Measurements from ENCODE around the gene IQSEC2. TPM values are rescaled to one million over a fixed set of nuclear protein-coding genes. Genes with fewer than 3 reads are reported as not detected.

IQSEC2 gene
- total RNA-seq, 2 donors from 2014 or later, result 19.8 to 38.7 TPM

- Histone ChIP-seq H3K4me3 (no peak overlapping the region), H3K4me1 (replicated peaks) (peaks cover 4% of the 10 kb centered on the region), H3K27ac (peak overlapping the region; percentile 64 to 71), H3K36me3 (no peaks in the 10 kb centered on the region), H3K27me3 (replicated peaks; ENCODE audit: insufficient read depth) (no peaks in the 10 kb centered on the region), H3K9me3 (no peaks in the 10 kb centered on the region)
- WGBS, result 48% methylated on average over 5 of the region's 5 CpGs
- no peak for DNase-seq (ENCODE audit: low spot score)
- no peak for TF ChIP-seq POLR2AphosphoS5 (IDR thresholded peaks at IDR 0.05)
- TF ChIP-seq CTCF (IDR thresholded peaks at IDR 0.05), result no peak
- no peak for TF ChIP-seq POLR2A (IDR thresholded peaks at IDR 0.05)
- intact Hi-C loops (cut with DNase I), result loop anchor here (5.0 to 10.0 kb wide), 2 partner anchors 40 to 153 kb away; partner anchors contain the start of gene HSD17B10
Measured at GRCh38 chrX:53281963-53282695, 745 bp upstream of the IQSEC2 start.

- Histone ChIP-seq H3K9me3 (no peaks in the 10 kb centered on the region), H3K4me3 (peak overlapping the region; percentile 16 to 25), H3K27me3 (replicated peaks; ENCODE audit: insufficient read depth) (no peaks in the 10 kb centered on the region), H3K4me1 (replicated peaks) (no peaks in the 10 kb centered on the region), H3K36me3 (no peaks in the 10 kb centered on the region), H3K27ac (peak overlapping the region; percentile 64 to 71)
- no peak for DNase-seq (ENCODE audit: low spot score)
- WGBS, result 52% methylated on average over 8 of the region's 14 CpGs
- intact Hi-C loops (cut with DNase I), result loop anchor here (5.0 to 10.0 kb wide), 2 partner anchors 42 to 154 kb away; partner anchors contain the start of gene HSD17B10
- no peak for TF ChIP-seq CTCF (IDR thresholded peaks at IDR 0.05)
- TF ChIP-seq POLR2AphosphoS5 (IDR thresholded peaks at IDR 0.05), result no peak
- TF ChIP-seq POLR2A (IDR thresholded peaks at IDR 0.05), result no peak
Measured at GRCh38 chrX:53280331-53281320, 758 bp downstream of the IQSEC2 start.

GRCh38 chrX:53279296-53280237 is 1.8 kb downstream of the IQSEC2 start:
- Histone ChIP-seq H3K36me3 (no peaks in the 10 kb centered on the region), H3K27ac (no peak overlapping the region), H3K4me3 (no peak overlapping the region), H3K27me3 (replicated peaks; ENCODE audit: insufficient read depth) (no peaks in the 10 kb centered on the region), H3K4me1 (replicated peaks) (no peaks in the 10 kb centered on the region), H3K9me3 (no peaks in the 10 kb centered on the region)
- intact Hi-C loops (cut with DNase I), result loop anchor here (5.0 to 10.0 kb wide), 2 partner anchors 43 to 155 kb away; partner anchors contain the start of gene HSD17B10
- TF ChIP-seq CTCF (IDR thresholded peaks at IDR 0.05) (no peak), POLR2AphosphoS5 (IDR thresholded peaks at IDR 0.05) (no peak), POLR2A (IDR thresholded peaks at IDR 0.05) (no peak)
- DNase-seq (ENCODE audit: low spot score), result no peak
- WGBS, result 54% methylated on average over 14 of the region's 14 CpGs

GRCh38 chrX:53272808-53273337 is 8.5 kb downstream of the IQSEC2 start:
- no peak for DNase-seq (ENCODE audit: low spot score)
- Histone ChIP-seq H3K9me3 (no peaks in the 10 kb centered on the region), H3K27me3 (replicated peaks; ENCODE audit: insufficient read depth) (no peaks in the 10 kb centered on the region), H3K4me3 (no peak overlapping the region), H3K36me3 (no peaks in the 10 kb centered on the region), H3K27ac (no peak overlapping the region), H3K4me1 (replicated peaks) (no peaks in the 10 kb centered on the region)
- intact Hi-C loops (cut with DNase I), result no loop called here
- WGBS, result 75% methylated on average over 8 of the region's 8 CpGs
- no peak for TF ChIP-seq CTCF (IDR thresholded peaks at IDR 0.05)
- TF ChIP-seq POLR2AphosphoS5 (IDR thresholded peaks at IDR 0.05), result no peak
- no peak for TF ChIP-seq POLR2A (IDR thresholded peaks at IDR 0.05)
